ENCODE data around the gene CCDC122. TPM values are rescaled to one million over a fixed set of nuclear protein-coding genes. Genes with fewer than 3 reads are reported as not detected.

The CCDC122 gene
- total and polyA plus RNA-seq, 9 of the 15 experiments (the other 6 are each of a cell fraction or from before 2014, with no cell fraction given), result not detected

DNA sequence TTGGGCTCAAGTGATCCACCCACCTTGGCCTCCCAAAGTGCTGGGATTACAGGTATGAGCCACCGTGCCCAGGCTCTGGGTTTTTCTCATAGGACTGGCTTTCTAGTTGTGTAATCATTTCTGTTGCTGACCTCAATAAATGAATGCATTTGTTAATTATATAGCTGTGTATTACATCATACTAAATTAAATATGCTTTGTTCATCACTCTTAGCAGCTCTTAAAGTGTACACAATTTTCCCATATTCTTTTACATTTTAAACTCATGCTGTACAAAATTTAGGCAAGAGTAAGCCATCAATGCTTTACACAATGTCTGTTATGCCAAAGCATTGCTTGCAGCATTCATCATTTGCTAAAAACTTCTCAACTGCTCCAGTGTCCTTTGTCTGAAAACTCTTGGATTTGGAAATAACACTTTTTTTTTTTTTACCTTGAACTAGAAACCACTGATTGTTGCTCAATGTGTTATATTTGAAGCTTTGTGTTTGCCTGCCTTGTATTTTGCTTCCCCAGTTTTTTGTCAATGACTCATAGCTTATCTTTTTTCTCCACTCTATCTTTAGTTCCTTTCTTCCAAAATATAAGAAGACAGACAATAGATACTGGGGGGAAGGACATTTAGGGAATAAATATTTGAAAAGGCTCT is 31.4 kb downstream of the CCDC122 start:
- H3K4me3 ChIP-seq, result no peak overlapping the region
- no peak overlapping the region for H3K9ac ChIP-seq (ENCODE audit: insufficient read depth in 1 of 2, low read depth in 2 of 2, low read length in 2 of 2)
- DNase-seq (ENCODE audit: extremely low read depth in 1 of 4, low spot score in 3 of 4) (no peak), ATAC-seq (no peak), FAIRE-seq (no peak)
- no peaks in the 10 kb centered on the region for H3K27me3 ChIP-seq (ENCODE audit: control insufficient read depth in 2 of 2, insufficient read depth in 2 of 2, low read length in 2 of 2)
- H3K9me1 ChIP-seq (ENCODE audit: control insufficient read depth, insufficient read depth, low read length), result no peaks in the 10 kb centered on the region
- H3K79me2 ChIP-seq (ENCODE audit: control insufficient read depth, insufficient read depth, low read length), result no peaks in the 10 kb centered on the region
- BruUV-seq (replicated peaks), result no TSS peak
- H3K27ac ChIP-seq (ENCODE audit: extremely low read depth, low read depth, low read length), result no peak overlapping the region
- in situ Hi-C loops (cut with MboI), result no loop called here
- no peaks in the 10 kb centered on the region for H3K36me3 ChIP-seq (ENCODE audit: control insufficient read depth, insufficient read depth, low read length)
- H3K4me1 ChIP-seq (replicated peaks in 1 of 2; ENCODE audit: control insufficient read depth in 2 of 2, insufficient read depth in 2 of 2, low read length in 2 of 2), result no peaks in the 10 kb centered on the region
- WGBS (ENCODE audit: insufficient coverage, low coverage, missing lambda C conversion rate), result 0% methylated on average over 1 of the region's 1 CpG
- no peak overlapping the region for H3K4me2 ChIP-seq (ENCODE audit: insufficient read depth, low read length)
- ChIA-PET CTCF (ENCODE audit: low intra/inter-chr PET ratio) (no interaction called here), POLR2A (no interaction called here)
- H4K20me1 ChIP-seq (replicated peaks; ENCODE audit: control insufficient read depth, insufficient read depth, low read length), result no peaks in the 10 kb centered on the region
- H2AFZ ChIP-seq (ENCODE audit: low read depth, low read length), result no peak overlapping the region
- no peaks in the 10 kb centered on the region for H3K9me3 ChIP-seq (replicated peaks; ENCODE audit: control insufficient read depth, insufficient read depth, low read depth, low read length)
- intact Hi-C loops (cut with micrococcal nuclease), result no loop called here
- TF ChIP-seq, protein P1, sequence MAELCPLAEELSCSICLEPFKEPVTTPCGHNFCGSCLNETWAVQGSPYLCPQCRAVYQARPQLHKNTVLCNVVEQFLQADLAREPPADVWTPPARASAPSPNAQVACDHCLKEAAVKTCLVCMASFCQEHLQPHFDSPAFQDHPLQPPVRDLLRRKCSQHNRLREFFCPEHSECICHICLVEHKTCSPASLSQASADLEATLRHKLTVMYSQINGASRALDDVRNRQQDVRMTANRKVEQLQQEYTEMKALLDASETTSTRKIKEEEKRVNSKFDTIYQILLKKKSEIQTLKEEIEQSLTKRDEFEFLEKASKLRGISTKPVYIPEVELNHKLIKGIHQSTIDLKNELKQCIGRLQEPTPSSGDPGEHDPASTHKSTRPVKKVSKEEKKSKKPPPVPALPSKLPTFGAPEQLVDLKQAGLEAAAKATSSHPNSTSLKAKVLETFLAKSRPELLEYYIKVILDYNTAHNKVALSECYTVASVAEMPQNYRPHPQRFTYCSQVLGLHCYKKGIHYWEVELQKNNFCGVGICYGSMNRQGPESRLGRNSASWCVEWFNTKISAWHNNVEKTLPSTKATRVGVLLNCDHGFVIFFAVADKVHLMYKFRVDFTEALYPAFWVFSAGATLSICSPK (IDR thresholded peaks at IDR 0.05; ENCODE audit: borderline replicate concordance), result no peak
- no peak for TF ChIP-seq ETV5 (CRISPR knock-in tag; IDR thresholded peaks at IDR 0.05; ENCODE audit: low read depth)
- TF ChIP-seq POLR3A (IDR thresholded peaks at IDR 0.05; ENCODE audit: borderline replicate concordance, extremely low read depth, insufficient read depth, insufficient read length), result no peak
- TF ChIP-seq, protein P2, sequence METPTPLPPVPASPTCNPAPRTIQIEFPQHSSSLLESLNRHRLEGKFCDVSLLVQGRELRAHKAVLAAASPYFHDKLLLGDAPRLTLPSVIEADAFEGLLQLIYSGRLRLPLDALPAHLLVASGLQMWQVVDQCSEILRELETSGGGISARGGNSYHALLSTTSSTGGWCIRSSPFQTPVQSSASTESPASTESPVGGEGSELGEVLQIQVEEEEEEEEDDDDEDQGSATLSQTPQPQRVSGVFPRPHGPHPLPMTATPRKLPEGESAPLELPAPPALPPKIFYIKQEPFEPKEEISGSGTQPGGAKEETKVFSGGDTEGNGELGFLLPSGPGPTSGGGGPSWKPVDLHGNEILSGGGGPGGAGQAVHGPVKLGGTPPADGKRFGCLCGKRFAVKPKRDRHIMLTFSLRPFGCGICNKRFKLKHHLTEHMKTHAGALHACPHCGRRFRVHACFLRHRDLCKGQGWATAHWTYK (CRISPR knock-in tag; IDR thresholded peaks at IDR 0.05), result no peak
- TF ChIP-seq ZNF431 (CRISPR knock-in tag; IDR thresholded peaks at IDR 0.05), result no peak
- TF ChIP-seq, protein P3, sequence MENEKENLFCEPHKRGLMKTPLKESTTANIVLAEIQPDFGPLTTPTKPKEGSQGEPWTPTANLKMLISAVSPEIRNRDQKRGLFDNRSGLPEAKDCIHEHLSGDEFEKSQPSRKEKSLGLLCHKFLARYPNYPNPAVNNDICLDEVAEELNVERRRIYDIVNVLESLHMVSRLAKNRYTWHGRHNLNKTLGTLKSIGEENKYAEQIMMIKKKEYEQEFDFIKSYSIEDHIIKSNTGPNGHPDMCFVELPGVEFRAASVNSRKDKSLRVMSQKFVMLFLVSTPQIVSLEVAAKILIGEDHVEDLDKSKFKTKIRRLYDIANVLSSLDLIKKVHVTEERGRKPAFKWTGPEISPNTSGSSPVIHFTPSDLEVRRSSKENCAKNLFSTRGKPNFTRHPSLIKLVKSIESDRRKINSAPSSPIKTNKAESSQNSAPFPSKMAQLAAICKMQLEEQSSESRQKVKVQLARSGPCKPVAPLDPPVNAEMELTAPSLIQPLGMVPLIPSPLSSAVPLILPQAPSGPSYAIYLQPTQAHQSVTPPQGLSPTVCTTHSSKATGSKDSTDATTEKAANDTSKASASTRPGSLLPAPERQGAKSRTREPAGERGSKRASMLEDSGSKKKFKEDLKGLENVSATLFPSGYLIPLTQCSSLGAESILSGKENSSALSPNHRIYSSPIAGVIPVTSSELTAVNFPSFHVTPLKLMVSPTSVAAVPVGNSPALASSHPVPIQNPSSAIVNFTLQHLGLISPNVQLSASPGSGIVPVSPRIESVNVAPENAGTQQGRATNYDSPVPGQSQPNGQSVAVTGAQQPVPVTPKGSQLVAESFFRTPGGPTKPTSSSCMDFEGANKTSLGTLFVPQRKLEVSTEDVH (IDR thresholded peaks at IDR 0.05; ENCODE audit: low read depth, partially characterized antibody), result no peak
- TF ChIP-seq BHLHE40 (IDR thresholded peaks at IDR 0.05; ENCODE audit: low read length), result no peak
- TF ChIP-seq FOSL1 (tag; conservative IDR thresholded peaks at IDR 0.05), result 0 out of 2 replicates have a peak, but pooled peaks have one; percentile 23
- TF ChIP-seq GATA2 (CRISPR knock-in tag; IDR thresholded peaks at IDR 0.05), result no peak
- TF ChIP-seq JUND (IDR thresholded peaks at IDR 0.05; ENCODE audit: borderline replicate concordance, low read depth, low read length), result 0 out of 2 replicates have a peak, but pooled peaks have one; percentile 10
- TF ChIP-seq JUND (tag; IDR thresholded peaks at IDR 0.05; ENCODE audit: borderline replicate concordance, low read depth, low read length), result no peak
- no peak for TF ChIP-seq HDGF (IDR thresholded peaks at IDR 0.05)
- TF ChIP-seq ARID1B (IDR thresholded peaks at IDR 0.05), result peak; percentile 16; the same call in 1 of the 2 replicates
- TF ChIP-seq BACH1 (tag; IDR thresholded peaks at IDR 0.05), result no peak
- TF ChIP-seq ZNF778 (CRISPR knock-in tag; IDR thresholded peaks at IDR 0.05), result no peak
- TF ChIP-seq PHF20 (IDR thresholded peaks at IDR 0.05; ENCODE audit: partially characterized antibody), result no peak
- no peak for TF ChIP-seq ELF4 (CRISPR knock-in tag; IDR thresholded peaks at IDR 0.05)
- no peak for TF ChIP-seq LARP7 (IDR thresholded peaks at IDR 0.05)
- no peak for TF ChIP-seq DMBX1 (CRISPR knock-in tag; IDR thresholded peaks at IDR 0.05; ENCODE audit: borderline replicate concordance)

Data from K562 (cell line).